ENCODE data around the gene TALDO1.
A peak's percentile ranks its signal among the peaks of the same experiment; 100 is the strongest.

TALDO1 gene

GRCh38 chr11:809287-810039 is 62.2 kb downstream of the TALDO1 start, which contains the start of gene RPLP2:
TSS of gene RPLP2 (plus strand) at chr11:809967. CDS start at chr11:810235, 268 bp downstream.
- Histone ChIP-seq H3K27me3 (ENCODE audit: control insufficient read depth, insufficient read depth, low read length) (no peaks in the 10 kb centered on the region), H3K4me3 (ENCODE audit: low read length) (peak within 1 kb of the TSS; percentile 89), H3K9ac (ENCODE audit: low read length) (peak within 1 kb of the TSS; percentile 93), H3K27ac (ENCODE audit: low read depth, low read length) (peak within 1 kb of the TSS; percentile 100), H3K36me3 (ENCODE audit: control insufficient read depth, insufficient read depth, low read length) (peaks cover 23% of the 10 kb centered on the region), H3K4me1 (ENCODE audit: control insufficient read depth, insufficient read depth, low read length) (peaks cover 16% of the 10 kb centered on the region)

GRCh38 chr11:810040-810567 is 62.8 kb downstream of the TALDO1 start:
- Histone ChIP-seq H3K4me3 (ENCODE audit: low read length) (peak overlapping the region; percentile 89), H3K4me1 (ENCODE audit: control insufficient read depth, insufficient read depth, low read length) (peaks cover 13% of the 10 kb centered on the region)

GRCh38 chr11:811446-812245 is 64.4 kb downstream of the TALDO1 start:
- Histone ChIP-seq H3K36me3 (ENCODE audit: control insufficient read depth, insufficient read depth, low read length) (peaks cover 23% of the 10 kb centered on the region), H3K4me1 (ENCODE audit: control insufficient read depth, insufficient read depth, low read length) (peaks cover 9% of the 10 kb centered on the region), H3K9ac (ENCODE audit: low read length) (no peak overlapping the region), H3K27me3 (ENCODE audit: control insufficient read depth, insufficient read depth, low read length) (no peaks in the 10 kb centered on the region), H3K27ac (ENCODE audit: low read depth, low read length) (no peak overlapping the region), H3K4me3 (ENCODE audit: low read length) (no peak overlapping the region)

More at GRCh38 chr11:810040-810567, 62.8 kb downstream of the TALDO1 start:
- H3K36me3 ChIP-seq (ENCODE audit: control insufficient read depth, insufficient read depth, low read length) = peaks cover 23% of the 10 kb centered on the region
- peak overlapping the region; percentile 100 for H3K27ac ChIP-seq (ENCODE audit: low read depth, low read length)
- no peaks in the 10 kb centered on the region for H3K27me3 ChIP-seq (ENCODE audit: control insufficient read depth, insufficient read depth, low read length)
- H3K9ac ChIP-seq (ENCODE audit: low read length) = peak overlapping the region; percentile 93

- Histone ChIP-seq H3K4me3 (ENCODE audit: low read length) (no peak overlapping the region), H3K9ac (ENCODE audit: low read length) (no peak overlapping the region), H3K36me3 (ENCODE audit: control insufficient read depth, insufficient read depth, low read length) (peaks cover 23% of the 10 kb centered on the region), H3K27me3 (ENCODE audit: control insufficient read depth, insufficient read depth, low read length) (no peaks in the 10 kb centered on the region), H3K4me1 (ENCODE audit: control insufficient read depth, insufficient read depth, low read length) (peaks cover 9% of the 10 kb centered on the region), H3K27ac (ENCODE audit: low read depth, low read length) (no peak overlapping the region)
Measured at GRCh38 chr11:812390-812789, 65.1 kb downstream of the TALDO1 start.

GRCh38 chr11:813072-813455 is 65.8 kb downstream of the TALDO1 start:
- no peak overlapping the region for H3K9ac ChIP-seq (ENCODE audit: low read length)
- H3K27ac ChIP-seq (ENCODE audit: low read depth, low read length) = no peak overlapping the region
- H3K4me3 ChIP-seq (ENCODE audit: low read length) = no peak overlapping the region
- H3K36me3 ChIP-seq (ENCODE audit: control insufficient read depth, insufficient read depth, low read length) = peaks cover 23% of the 10 kb centered on the region
- peaks cover 9% of the 10 kb centered on the region for H3K4me1 ChIP-seq (ENCODE audit: control insufficient read depth, insufficient read depth, low read length)
- no peaks in the 10 kb centered on the region for H3K27me3 ChIP-seq (ENCODE audit: control insufficient read depth, insufficient read depth, low read length)

GRCh38 chr11:813456-814096 is 66.3 kb downstream of the TALDO1 start:
- no peak overlapping the region for H3K27ac ChIP-seq (ENCODE audit: low read depth, low read length)
- H3K4me1 ChIP-seq (ENCODE audit: control insufficient read depth, insufficient read depth, low read length) = peaks cover 9% of the 10 kb centered on the region
- peaks cover 23% of the 10 kb centered on the region for H3K36me3 ChIP-seq (ENCODE audit: control insufficient read depth, insufficient read depth, low read length)
- no peaks in the 10 kb centered on the region for H3K27me3 ChIP-seq (ENCODE audit: control insufficient read depth, insufficient read depth, low read length)
- H3K9ac ChIP-seq (ENCODE audit: low read length) = no peak overlapping the region
- H3K4me3 ChIP-seq (ENCODE audit: low read length) = no peak overlapping the region

All from rectal smooth muscle tissue (tissue), 1 donor.